Activated naive CD4-positive, alpha-beta T cell (primary cell): ENCODE data around the gene SRRT.

Experiments used
- DNase-seq, 4 experiments: peaks; one replicate each; lab custom pipeline; 2025; lab: John Stamatoyannopoulos, UW

The SRRT gene, protein sequence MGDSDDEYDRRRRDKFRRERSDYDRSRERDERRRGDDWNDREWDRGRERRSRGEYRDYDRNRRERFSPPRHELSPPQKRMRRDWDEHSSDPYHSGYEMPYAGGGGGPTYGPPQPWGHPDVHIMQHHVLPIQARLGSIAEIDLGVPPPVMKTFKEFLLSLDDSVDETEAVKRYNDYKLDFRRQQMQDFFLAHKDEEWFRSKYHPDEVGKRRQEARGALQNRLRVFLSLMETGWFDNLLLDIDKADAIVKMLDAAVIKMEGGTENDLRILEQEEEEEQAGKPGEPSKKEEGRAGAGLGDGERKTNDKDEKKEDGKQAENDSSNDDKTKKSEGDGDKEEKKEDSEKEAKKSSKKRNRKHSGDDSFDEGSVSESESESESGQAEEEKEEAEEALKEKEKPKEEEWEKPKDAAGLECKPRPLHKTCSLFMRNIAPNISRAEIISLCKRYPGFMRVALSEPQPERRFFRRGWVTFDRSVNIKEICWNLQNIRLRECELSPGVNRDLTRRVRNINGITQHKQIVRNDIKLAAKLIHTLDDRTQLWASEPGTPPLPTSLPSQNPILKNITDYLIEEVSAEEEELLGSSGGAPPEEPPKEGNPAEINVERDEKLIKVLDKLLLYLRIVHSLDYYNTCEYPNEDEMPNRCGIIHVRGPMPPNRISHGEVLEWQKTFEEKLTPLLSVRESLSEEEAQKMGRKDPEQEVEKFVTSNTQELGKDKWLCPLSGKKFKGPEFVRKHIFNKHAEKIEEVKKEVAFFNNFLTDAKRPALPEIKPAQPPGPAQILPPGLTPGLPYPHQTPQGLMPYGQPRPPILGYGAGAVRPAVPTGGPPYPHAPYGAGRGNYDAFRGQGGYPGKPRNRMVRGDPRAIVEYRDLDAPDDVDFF

DNA sequence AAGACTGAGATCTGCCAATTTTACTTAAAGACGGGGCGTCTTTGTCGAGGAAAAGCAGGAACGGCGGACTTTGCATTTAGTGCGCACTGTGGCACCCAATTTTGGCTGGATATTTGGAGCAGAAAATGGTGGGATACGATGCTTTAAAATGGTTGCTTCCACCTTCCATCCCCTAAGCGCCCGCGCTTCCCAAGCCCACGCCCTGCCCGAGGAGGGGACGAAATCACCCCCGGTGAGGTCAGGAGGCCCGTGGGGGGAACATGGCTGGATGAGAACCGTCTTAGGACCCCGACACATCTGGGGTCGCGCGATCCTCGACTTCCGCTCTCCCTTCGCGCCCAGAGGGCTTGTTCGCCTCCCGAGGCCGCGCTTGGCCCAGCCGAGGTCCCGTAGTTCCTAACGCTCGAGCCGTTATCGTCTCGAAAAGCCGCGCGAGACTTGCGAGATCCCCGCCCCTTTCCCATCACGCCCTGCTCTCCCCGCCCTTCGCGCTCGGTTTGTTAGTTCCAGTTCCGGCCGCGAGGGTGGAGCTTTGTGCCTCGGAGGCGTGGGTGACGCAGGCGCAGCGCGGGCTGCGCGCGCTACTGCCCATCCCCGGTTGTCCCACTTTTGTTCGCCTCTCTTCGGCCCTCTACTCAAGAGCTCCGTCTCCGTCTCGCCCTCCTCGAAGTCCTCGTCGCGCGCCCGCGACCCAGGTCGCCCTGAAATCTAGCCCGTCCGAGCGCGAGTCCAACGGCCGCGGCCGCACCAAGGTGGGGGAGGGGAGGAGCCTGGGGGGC is at the start of gene SRRT:
SRRT (plus strand) TSS at position 527 of the 779 bp plus-strand sequence. CDS start 488 bp downstream, outside the sequence.
- peak; percentile 95 to 98 (median 96) for DNase-seq

DNA sequence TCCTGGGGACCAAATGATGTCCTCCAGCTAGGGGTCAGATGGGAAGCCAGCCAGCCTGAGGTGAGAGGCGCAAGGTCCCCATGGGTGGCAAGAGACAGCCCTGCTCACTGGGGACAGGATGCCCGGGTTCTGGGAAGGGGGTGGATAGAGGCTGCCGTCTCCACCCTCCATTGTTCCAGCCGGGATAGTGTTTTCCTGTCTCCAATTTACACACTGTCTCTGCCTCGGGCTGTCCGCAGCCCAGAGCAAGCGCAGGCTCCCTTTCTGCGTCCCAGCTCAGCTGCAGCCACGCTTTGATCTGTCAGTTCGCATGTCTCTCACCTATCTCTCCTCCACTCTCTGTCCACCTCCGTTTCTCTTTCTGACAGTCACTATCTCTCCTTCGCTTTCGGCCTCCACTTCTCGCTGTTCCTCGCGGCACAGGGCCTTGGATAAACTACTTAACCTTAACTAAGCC is 49.7 kb upstream of the SRRT start:
- DNase-seq, result no peak

DNA sequence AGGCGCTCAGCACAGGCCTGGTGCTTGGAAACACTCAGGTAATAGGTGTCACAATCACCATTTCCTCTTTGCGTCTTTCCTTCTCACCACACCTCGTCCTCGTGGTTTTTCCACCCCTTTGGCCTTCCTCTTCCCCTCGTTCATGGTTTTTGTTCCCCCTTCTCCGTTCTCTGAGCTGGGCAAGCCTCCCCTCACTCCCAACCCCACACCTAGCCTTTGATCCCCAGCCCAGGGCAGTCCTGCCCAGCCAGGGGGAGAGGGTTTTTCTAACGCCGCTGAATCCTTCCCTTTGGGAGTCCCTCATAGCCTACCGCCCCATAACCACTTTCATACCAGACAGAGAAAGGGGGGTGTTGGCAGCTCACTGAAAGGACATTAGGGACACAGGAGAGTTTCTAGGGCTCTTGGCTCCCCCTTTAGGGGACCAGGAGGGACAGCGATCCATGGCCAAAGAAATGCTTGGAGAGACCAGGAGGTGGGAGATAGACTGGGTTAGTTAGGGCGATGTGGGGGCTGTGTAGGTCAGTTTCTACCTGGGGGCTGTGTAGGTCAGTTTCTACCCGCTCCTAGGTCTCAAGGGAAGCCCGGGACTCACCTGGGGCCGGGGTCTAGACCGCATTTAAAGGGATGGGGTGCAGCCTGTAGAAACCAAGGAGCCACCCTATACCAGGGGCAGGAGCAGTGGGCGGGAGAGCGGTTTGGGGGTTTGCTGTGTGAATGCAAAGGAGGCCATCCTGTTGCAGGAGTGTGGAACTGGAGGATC is 49.0 kb upstream of the SRRT start:
- no peak for DNase-seq

DNA sequence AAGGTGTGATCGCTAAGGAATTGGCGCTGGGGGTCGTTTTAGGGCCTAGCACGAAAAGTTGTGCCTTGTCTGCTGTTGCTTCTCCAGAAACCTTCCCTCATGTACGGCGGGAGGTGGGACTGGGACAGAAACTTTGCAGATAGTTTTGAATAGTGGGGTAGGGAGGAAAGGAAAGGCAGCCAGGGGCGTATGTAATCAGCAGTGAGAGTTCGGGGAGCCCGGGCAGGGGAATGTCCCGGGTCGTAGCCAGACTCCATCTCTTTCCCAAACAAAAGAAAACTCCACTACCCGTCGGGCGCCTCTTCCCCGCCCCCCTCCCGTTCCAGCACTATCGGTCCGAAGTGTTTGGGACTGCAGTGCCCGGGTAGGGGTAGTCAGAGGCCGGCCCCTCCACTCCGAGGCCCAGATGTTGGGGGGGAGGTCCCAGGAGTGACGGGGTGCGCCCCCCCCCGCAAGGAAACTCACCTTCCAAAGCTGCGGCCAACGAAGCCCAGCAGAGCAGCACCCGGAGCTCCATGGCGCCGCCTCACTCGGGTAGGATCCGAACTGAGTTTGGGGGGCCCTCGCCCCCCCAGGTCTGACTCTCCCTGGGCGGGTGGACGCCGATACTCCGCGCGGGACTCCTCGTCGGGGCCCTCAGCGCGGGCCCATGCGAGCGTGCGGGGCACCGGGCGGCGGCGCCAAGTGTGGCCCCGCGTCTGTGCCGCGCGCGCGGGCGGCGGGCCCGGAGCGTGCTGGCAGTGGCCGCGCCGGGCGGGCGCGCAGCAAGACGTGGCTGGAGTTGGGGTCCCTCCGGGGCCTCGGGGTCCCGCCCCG is 48.2 kb upstream of the SRRT start:
- no peak for DNase-seq

DNA sequence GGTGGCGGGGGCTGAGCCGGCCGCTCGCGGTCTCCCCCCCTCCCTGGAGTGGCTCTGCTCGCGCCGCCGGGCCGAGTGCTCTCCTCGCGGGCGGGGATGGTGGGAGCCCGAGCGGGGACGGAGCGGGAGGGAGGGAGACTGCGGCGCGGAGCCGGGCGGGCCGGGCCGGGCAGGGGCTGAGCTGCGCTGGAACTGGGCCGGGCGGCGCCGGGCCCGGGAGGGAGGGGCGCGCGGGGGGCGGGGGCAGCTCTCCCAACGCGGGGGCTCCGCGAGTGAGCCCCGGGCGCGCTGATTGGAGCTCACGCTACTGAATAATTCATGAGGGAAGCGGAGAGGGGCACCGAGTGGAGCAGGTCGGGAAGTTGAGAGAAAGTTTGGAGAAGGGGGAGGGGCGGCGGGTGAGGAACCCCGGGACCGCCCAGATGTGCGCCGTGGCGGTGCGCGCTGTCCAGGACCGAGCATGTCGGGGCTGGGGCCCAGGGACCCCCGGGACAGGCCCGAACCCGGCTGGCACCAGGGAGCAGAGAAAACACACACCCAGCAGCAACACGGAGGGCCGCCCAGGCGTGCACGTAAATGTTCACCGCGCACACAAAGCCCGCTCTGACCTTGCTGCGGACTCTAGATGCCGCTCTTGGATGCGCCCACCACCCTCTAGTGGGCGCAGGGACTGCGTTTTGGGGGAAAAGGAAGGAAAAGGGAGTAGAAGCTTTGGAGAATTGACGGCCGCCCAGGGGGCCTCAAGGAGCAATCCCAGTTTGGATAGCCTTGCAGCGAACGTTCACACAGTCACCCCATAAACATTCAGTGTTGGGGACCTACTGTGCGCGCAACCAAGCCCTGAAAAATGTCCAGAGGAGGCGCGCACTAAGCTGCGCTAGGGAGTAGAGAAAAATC is 47.3 kb upstream of the SRRT start, which contains the start of gene EPHB4:
EPHB4 (minus strand) TSS at position 194 of the 897 bp plus-strand sequence. CDS start 493 bp downstream, outside the sequence.
- no peak for DNase-seq

DNA sequence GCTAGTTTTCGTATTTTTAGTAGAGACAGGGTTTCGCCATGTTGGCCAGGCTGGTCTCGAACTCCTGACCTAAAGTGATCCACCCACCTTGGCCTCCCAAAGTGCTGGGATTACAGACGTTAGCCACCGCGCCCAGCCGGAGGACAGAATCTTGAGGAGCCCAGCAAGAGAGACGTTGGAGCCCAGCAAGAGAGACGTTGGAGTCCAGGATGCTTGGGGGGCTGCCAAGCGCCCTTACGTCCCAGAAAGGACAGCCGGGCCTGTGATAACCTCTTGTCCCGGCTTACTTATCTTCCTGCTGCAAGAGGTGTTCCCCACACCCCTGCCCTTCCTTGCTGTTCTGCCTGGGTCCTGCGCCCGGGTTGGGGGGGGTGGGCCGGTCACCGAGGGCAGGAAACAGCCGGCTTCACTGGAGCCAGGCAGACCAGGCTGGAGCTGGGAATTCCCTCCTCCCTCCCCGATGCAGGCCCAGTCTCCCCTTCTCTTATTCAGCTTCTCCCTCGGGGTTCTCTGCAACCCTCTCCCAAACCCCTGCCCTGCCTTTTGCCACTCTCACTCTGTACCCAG is 45.7 kb upstream of the SRRT start:
- DNase-seq, result no peak

DNA sequence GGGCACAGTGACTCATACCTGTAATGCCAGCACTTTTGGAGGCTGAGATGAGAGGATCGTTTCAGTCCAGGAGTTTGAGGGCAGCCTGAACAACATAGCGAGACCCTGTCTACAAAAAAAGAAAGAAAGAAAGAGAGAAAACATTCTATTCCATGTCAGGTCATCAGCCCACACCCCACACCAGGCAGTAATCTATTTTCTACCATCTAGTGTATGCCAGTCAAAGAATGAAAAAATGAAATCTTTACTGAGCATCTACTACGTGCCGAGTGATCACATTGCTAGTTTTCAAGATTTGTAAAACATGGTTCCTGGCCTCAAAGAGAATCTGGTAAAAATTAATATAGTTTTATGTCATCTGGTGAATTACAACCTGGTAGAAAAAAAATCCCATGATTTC is 44.5 kb upstream of the SRRT start:
- no peak for DNase-seq

DNA sequence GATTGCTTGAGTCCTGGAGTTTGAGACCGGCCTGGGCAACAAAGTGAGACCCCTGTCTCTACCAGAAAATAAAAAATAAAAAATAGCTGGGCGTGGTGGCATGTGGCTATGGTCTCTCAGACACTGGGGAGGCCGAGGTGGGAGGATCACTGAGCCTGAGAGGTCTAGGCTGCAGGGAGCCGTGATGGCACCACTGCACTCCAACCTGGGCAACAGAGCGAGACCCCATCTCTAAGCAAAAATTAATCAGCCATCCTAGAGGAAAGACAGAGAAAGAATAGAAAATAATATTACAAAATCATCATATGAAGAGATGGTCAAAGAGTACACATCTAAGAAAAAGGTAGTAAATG is 42.6 kb upstream of the SRRT start:
- no peak for DNase-seq

DNA sequence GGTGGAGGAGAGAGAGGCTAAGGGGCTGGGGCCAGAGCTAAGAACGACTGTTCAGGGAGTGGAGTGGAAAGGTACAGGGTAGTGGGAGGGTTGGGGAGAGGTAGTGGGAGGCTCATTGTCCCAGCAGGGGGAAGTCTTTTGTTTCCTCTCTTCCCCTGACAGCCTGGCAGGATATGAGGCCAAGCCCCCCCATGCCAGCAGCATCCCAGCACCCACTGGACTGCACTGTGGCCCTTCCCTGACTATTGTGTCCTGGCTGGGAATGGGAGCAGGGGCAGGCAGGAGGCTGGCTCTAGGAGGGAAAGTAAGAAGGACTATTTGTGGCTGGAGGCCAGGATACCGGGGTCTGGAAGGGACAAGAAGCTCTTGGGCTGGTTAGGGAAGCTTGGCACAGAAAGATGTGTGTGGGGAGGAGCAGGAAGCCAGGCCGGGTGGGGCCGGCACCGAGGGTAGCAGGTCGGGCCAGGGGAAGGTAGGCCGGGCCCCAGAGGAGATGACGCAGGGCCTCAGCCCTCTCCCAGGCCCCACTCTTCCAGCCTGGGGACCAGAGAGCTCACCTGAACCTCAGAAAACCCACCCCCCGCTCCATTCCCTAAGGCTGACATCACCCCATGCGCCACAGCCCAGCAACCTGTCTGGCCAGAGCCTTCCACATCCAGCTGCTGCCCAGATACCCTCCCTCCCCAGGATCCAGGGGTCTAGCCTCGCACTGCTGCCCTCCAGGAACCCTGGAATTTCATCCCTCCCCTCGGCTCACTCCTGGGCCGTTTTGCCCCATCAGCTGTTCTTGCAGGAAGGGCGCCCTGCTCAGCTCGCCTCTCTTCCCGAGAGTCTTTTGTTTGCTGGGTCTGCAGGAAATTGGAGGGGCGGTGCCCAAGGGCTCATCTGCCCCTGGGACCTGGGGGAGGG is 38.7 kb upstream of the SRRT start:
- no peak for DNase-seq

DNA sequence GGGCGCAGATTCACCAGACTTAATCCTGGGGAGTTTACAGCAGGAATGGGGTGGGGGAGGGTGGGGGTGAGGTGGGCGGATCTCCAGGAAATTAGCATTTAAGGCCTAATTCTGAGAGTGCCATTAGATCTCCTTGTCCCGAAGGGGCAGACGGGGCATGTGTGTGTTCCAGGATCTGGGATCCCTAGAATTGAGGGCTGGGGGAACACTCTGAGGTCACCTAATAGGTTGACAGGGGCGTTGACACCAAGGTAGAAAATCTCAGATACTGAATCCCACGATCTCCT is 38.1 kb upstream of the SRRT start:
- DNase-seq, result no peak

DNA sequence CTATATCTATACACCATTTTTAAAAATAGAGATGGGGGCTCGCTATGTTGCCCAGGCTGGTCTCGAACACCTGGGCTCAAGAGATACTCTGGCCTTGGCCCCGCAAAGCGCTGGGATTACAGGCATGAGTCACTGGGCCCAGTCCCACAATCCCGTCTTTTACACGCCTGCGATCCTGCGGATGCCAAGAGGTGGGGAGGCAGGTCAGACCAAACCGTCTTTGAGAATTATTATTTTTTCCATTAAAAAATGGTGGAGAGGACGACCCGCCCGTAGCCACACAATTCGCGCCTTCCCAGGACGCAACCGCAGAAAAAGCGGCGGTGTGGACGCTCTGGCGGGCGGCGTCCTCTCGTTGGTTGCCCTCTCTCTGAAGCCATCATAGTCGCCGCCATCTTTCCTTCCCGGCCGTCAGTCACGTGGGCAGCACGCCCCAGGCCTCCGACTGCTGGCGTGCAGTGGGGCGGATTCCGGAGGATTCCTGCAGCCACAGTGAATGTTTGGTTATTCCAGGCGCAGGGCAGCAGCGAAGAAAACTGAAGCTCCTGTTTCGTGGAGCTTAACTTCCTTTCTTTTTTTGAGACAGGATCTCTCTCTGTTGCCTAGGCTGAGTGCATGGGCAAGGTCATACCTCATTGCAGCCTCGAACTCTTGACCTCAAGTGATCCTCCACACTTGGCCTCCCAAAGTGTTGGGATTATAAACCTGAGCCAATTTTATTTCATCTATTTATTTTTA is 37.6 kb upstream of the SRRT start:
- DNase-seq, result peak; percentile 27 to 69 (median 46)

DNA sequence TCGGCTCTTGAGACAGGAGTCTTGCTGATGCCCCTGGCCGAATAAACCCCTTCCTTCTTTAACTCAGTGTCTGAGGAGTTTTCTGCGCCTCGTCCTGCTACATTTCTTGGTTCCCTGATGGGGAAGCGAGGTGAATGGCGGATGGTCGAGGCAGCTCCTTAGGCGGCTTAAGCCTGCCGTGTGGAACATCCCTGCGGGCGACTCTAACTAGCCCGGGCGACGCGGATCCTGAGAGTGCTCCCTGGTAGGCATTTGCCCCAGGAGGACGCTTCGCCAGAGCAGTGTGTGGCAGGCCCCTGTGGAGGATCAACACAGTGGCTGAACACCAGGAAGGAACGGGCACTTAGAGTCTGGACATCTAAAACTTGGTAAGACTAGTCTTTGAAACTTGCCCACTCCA is 35.5 kb upstream of the SRRT start:
- no peak for DNase-seq

DNA sequence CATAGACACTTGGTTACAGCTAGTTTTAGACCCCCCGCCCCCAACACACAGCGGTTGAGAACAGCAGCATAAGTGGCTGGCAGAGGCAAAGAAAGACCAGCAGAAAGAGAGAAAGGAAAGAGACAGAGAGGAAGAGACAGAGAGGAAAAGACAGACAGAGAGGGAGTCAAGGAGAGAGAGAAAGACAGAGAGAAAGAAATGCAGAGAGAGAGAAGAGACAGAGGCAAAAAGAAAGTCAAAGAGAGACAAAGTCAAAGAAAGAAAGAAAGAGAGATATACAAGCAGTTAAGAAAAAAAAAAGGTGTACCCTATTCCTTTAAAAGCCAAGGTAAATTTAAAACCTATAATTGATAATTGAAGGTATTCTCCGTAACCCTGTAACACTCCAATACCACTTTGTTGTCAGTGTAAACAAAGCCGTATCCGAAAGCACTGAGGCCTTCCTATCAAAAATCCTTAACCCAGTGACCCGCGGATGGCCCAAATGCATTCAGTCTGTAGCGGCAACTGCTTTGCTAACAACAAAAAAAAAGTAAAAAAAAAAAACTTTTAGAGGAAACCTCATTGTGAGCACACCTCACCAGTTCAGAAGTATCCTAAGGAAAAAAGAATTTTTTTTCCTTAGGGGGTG is 34.3 kb upstream of the SRRT start:
- DNase-seq, result no peak

DNA sequence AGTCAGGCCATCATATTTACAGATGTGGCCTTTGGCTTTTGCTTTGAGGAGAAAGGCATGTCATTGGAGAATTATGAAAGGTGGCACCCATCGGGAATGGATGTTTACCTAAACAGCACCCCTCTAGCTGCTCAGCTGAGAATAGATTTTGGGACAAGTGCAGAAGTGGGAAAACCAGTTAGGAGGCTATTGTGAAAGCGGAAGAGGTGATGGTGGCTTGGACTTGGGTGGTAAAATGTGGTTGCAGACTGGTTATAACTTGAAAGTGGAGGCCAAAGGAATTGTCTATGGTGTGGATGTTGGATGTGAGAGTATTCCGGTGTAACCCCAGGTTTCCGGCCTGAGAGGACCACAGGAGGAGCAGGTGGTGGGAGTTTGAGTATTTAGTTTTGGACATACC is 27.5 kb upstream of the SRRT start:
- DNase-seq, result no peak

DNA sequence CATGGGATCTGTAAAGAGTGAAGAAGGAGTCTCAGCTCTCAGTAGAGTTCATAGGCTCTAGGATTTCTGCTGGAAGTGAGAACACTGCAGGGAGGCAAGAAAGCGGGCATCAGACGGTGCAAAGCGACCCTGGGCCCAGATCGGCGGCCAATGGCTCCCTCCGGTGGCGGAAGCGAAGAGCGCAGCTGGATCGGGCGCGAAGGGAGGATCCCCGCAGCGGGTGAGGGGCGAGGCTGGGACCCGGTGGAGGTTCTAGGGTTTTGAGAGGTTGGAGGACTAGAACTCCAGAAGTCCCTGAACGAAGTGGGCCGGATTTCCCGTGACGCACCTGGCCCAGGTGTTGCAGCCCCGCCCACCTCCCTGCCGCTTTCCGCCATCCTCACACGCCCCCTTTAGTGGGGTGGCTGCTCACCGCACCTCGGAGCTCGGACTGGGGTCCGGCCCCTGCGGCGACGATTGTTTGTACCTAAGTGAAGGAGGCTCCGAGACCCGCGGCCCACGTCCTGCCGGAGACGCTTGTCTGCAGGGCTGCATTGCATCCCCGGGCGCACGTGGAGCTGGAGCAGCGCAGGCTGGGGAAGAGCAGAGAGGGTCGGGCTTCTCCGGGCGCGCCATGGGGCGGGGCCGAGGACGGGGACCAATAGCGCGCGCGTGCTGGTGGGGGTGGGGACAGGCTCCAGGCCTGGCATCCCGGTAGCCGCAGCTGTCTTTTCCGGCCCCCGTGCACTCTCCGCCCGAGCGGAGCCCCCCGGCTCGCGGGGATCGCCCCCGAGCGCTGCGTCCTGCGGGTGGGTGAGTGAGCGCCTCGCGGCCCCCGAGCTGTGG is 22.6 kb upstream of the SRRT start, which contains the start of gene SLC12A9:
SLC12A9 (plus strand) TSS at position 666 of the 825 bp plus-strand sequence. CDS start 1,485 bp downstream, outside the sequence.
- DNase-seq, result peak; percentile 57 to 80 (median 68)
